CD4-positive, alpha-beta T cell treated with Interleukin-17A for 4 hours (primary cell): ENCODE results near the gene ITGAX.
A peak's percentile ranks its signal among the peaks of the same experiment; 100 is the strongest.
"Not testable (repeated sequence)": the region's sequence is repeated elsewhere in the genome, so short reads cannot be mapped to it uniquely, and the experiment has no call there.

Source experiments
- DNase-seq: peaks from one replicate; pipeline ENCODE4 v3.0.0-alpha.2; 2020; ENCODE audit warnings: mixed read lengths

The ITGAX gene

GRCh38 chr16:31354394-31355291 is at the start of gene ITGAX:
TSS of gene ITGAX (plus strand) at chr16:31355176. CDS start at chr16:31355255, 79 bp downstream.
- peak; percentile 25 for DNase-seq

DNA sequence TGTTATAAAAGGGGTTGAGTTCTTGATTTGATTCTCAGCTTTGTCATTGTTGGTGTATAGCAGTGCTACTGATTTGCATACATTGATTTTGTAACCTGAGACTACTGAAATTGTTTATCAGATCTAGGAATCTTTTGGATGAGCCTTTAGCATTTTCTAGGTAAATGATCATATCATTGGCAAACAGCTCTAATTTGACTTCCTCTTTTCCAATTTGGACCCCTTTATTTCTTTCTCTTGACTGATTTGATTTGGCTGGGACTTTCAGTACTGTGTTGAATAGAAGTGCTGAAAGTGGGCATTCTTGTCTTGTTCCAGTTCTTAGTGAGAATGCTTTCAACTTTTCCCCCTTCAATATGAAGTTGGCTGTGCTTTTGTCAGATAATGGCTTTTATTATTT is 49.8 kb upstream of the ITGAX start:
- DNase-seq, result no peak

DNA sequence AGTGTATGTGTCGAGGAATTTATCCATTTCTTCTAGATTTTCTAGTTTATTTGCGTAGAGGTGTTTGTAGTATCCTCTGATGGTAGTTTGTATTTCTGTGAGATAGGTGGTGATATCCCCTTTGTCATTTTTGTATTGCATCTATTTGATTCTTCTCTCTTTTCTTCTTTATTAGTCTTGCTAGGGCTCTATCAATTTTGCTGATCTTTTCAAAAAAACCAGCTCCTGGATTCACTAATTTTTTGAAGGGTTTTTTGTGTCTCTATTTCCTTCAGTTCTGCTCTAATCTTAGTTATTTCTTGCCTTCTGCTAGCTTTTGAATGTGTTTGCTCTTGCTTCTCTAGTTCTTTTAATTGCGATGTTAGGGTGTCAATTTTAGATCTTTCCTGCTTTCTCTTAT is 46.6 kb upstream of the ITGAX start:
- DNase-seq, result not testable (repeated sequence)

DNA sequence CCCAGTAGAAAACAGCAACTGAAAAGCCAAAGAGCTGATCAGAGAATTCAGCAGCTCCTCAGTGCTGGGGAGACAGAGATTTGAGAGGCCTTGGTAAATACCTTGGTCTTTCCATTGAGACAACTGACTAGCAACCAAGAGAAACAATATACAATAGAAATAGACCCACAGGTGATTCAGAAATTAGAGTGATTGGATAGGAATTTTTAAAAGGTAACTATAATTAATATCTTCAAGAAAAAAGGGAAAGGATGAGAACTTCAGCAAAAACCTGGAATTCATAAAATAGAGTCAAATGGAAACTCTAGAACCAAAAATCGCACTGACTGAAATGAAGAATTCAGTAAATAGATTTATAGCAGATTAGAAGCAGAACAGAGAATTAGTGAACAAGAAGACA is 32.5 kb upstream of the ITGAX start:
- DNase-seq, result no peak

- no peak for DNase-seq
Measured at GRCh38 chr16:31323959-31324629, 30.9 kb upstream of the ITGAX start.

DNA sequence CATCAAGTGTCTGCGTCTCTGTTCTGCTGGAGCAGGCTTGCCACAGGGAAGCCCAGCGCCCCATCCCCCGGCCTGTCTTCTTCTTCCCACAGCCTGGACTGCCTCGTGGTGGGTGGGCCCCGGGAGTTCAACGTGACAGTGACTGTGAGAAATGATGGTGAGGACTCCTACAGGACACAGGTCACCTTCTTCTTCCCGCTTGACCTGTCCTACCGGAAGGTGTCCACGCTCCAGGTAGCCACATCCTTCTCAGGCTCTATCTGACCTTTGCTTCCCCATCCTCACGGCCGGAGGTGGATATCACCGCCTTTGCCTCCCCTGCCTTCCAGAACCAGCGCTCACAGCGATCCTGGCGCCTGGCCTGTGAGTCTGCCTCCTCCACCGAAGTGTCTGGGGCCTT is 29.8 kb upstream of the ITGAX start:
- no peak for DNase-seq

GRCh38 chr16:31327646-31328225 is 27.2 kb upstream of the ITGAX start:
- no peak for DNase-seq

- no peak for DNase-seq
Measured at GRCh38 chr16:31328322-31329052, 26.5 kb upstream of the ITGAX start.

- DNase-seq, result no peak
Measured at GRCh38 chr16:31329671-31330552, 25.1 kb upstream of the ITGAX start.

- no peak for DNase-seq
Measured at GRCh38 chr16:31330553-31330890, 24.5 kb upstream of the ITGAX start.

DNA sequence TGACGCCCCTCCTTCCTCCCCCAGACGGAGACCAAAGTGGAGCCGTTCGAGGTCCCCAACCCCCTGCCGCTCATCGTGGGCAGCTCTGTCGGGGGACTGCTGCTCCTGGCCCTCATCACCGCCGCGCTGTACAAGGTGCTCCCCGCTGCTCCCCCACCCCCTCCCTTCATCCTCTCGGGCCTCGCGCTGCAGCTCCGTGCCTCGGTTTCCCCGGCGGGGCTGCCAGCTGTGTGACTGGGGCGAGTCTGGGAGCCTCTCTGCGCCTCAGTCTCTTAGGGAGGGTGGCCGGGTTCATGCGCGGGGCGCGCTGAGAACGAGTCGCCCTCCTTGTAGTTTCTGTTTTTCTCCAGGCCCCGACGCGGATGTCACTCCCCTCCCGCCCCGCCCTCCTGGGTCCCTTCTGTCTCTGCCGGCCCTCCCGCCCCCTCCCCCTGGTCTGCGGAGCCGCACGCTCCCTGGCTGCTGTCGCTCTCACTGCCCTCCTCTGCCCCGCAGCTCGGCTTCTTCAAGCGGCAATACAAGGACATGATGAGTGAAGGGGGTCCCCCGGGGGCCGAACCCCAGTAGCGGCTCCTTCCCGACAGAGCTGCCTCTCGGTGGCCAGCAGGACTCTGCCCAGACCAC is 23.7 kb upstream of the ITGAX start:
- peak; percentile 61 for DNase-seq

DNA sequence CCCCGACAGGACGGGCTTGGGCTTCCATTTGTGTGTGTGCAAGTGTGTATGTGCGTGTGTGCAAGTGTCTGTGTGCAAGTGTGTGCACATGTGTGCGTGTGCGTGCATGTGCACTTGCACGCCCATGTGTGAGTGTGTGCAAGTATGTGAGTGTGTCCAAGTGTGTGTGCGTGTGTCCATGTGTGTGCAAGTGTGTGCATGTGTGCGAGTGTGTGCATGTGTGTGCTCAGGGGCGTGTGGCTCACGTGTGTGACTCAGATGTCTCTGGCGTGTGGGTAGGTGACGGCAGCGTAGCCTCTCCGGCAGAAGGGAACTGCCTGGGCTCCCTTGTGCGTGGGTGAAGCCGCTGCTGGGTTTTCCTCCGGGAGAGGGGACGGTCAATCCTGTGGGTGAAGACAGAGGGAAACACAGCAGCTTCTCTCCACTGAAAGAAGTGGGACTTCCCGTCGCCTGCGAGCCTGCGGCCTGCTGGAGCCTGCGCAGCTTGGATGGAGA is 23.1 kb upstream of the ITGAX start:
- no peak for DNase-seq

GRCh38 chr16:31332544-31332943 is 22.4 kb upstream of the ITGAX start:
- DNase-seq, result no peak

DNA sequence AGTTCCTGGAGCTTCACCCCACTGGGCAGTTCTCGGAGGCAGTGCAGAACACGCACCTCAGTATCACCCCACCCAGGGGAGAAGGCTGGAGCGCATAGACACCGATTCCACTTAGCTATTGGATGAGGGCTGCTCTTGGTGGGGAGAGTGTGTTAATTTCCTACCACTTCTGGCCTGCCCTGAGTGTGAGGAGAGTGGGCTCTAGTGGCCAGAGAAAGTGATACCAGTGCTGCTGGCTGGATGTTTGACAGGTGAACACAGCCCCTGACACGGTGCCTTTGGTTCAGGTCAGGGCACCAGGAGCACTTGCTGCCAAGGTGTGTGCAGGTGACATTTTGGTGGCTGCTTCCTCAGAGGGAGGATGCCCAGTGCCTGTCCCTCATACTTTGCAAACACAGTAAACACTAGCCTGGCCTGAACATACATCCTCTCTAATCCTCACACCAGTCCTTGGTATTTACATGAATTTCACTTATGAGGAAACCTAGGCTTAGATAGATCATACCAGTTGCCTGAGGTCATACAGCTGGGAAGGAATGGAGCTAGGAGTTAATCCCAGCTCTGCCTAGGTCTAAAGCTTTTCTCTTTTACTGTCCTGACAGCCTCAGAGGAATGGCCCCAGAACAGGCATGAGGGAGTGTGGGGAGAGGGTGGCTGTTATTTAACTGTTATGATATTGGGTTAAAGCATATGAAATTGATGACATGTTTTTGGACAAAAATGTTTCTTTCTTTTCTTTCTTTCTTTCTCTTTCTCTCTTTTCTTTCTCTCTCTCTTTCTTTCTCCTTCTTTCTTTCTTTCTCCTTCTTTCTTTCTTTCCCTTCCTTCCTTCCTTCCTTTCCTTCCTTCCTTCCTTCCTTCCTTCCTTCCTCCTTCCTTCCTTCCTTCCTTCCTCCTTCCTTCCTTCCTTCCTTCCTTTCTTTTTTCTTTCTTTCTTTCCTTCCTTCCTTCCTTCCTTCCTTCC is 21.0 kb upstream of the ITGAX start:
- peak; percentile 35 for DNase-seq

GRCh38 chr16:31334934-31335333 is 20.0 kb upstream of the ITGAX start:
- DNase-seq, result no peak

DNA sequence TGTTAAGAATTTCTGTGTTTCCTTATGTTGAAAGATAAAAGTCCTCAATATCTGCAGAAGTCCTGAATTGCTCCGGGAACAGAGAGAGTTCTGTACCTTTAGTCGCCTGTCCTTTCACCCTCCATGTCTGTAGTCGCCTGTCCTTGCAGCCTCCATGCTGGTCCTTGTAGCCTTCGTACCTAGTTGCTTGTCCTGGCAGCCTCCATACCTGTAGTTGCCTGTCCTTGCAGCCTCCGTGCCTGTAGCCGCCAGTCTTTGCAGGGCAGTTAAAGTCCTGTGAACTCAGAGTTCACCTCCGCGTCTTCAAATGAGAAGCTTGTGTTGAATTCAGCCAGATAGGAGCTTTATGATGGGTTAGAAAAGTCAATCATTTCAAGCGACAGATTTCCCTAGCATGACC is 19.5 kb upstream of the ITGAX start:
- no peak for DNase-seq

GRCh38 chr16:31338166-31338685 is 16.8 kb upstream of the ITGAX start:
- DNase-seq, result not testable (repeated sequence)

GRCh38 chr16:31344712-31345111 is 10.3 kb upstream of the ITGAX start:
- no peak for DNase-seq

DNA sequence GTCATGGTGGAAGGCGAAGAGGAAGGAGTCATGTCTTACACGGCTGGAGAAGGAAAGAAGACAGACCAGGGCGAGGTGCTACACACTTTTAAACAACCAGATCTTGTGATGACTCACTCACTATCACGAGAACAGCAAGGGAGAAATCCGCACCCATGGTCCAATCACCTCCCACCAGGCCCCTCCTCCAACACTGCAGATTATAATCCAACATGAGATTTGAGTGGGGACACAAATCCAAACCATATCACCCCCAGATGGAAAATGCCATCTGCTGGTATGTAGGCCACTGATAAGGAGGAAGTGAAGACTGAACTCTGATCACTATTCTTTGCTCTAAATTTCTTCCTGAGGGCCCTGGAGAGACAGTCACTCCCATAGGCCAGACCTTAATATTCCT is 7.5 kb upstream of the ITGAX start:
- DNase-seq, result no peak

- no peak for DNase-seq
Measured at GRCh38 chr16:31348579-31348978, 6.4 kb upstream of the ITGAX start.
